ENCODE measurements around the gene RXFP2. TPM values are rescaled to one million over a fixed set of nuclear protein-coding genes. Genes with fewer than 3 reads are reported as not detected.

The RXFP2 gene
- total RNA-seq, 2 experiments from 2014 or later, result not detected

DNA sequence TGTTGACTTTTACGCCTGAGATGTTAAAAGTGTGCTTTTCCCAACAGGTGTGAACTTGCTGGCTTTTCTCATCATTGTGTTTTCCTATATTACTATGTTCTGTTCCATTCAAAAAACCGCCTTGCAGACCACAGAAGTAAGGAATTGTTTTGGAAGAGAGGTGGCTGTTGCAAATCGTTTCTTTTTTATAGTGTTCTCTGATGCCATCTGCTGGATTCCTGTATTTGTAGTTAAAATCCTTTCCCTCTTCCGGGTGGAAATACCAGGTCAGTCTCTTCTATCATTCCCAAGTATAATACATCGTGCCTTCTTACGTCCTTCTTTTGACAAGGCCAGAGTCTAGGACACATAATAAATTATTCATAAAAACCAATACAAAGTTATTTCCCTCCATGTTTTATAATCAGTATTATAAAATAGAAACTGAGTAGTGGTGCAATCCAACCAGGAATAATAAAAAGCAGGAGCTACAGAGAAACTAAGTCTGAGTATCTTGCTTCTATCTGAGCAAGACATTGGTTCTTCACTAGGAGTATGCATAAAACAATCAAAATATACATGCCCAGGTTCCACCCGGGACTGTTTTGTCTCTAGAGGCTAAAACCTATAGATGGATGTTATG is 57.9 kb downstream of the RXFP2 start:
- Mint-ChIP-seq H3K27ac (no peak overlapping the region), H3K9me3 (no peaks in the 10 kb centered on the region), H3K4me1 (ENCODE audit: low read depth) (no peaks in the 10 kb centered on the region), H3K27me3 (peaks cover 4% of the 10 kb centered on the region), H3K36me3 (ENCODE audit: low read depth) (no peaks in the 10 kb centered on the region), H3K4me3 (no peak overlapping the region)
- CTCF ChIA-PET, result no interaction called here
- DNase-seq, result no peak
- POLR2A ChIA-PET, result no interaction called here
- ATAC-seq, result no peak
- intact Hi-C loops (cut with micrococcal nuclease), result no loop called here
- TF ChIP-seq CTCF (IDR thresholded peaks at IDR 0.05), result no peak

DNA sequence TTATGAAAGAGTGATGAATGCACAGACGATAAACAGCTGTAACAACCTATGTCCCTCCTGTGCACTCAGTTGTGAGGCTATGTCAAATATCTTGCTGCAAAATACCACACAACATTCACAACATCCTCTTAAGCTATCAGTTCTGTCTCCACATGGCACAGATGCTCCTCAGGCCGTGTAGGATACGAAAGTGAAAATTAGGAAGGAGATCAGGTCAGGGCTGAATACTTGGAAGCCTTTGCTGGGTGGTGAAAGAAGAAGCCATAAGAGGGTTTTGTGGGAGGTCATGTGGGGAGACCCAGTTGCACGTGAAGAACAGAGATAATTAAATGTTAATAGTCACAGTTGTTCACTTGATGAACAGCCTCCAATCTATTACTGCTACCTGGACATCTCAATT is 58.9 kb downstream of the RXFP2 start:
- peaks cover 4% of the 10 kb centered on the region for H3K27me3 Mint-ChIP-seq
- DNase-seq (no peak), ATAC-seq (no peak)
- H3K4me1 Mint-ChIP-seq (ENCODE audit: low read depth), result no peaks in the 10 kb centered on the region
- no peak overlapping the region for H3K4me3 Mint-ChIP-seq
- intact Hi-C loops (cut with micrococcal nuclease), result no loop called here
- CTCF ChIA-PET, result no interaction called here
- H3K27ac Mint-ChIP-seq, result no peak overlapping the region
- no peak for TF ChIP-seq CTCF (IDR thresholded peaks at IDR 0.05)
- H3K9me3 Mint-ChIP-seq, result no peaks in the 10 kb centered on the region
- POLR2A ChIA-PET, result no interaction called here
- no peaks in the 10 kb centered on the region for H3K36me3 Mint-ChIP-seq (ENCODE audit: low read depth)

DNA sequence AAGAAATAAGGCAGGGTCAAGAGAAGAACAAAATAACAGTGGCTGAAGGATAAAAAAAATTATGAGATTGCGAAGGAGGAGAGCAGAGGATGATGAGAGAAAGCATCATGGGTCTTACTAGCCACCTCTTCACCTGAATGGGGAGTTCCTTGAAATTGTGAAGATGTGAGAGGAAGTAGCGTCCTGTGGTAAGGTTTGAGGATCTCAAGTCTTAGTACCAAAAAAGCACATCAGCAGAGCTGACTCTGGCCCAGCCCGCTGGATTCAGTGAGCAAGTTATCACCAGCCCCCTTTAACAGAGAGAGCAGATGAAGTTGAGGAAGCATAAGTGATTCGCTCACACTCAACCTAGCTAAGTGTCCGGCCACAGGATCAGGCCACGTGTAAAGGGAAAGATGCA is 61.8 kb downstream of the RXFP2 start:
- H3K36me3 Mint-ChIP-seq (ENCODE audit: low read depth), result no peaks in the 10 kb centered on the region
- TF ChIP-seq CTCF (IDR thresholded peaks at IDR 0.05), result no peak
- POLR2A ChIA-PET, result no interaction called here
- DNase-seq (no peak), ATAC-seq (no peak)
- H3K27ac Mint-ChIP-seq, result no peak overlapping the region
- no peaks in the 10 kb centered on the region for H3K9me3 Mint-ChIP-seq
- no peak overlapping the region for H3K4me3 Mint-ChIP-seq
- H3K27me3 Mint-ChIP-seq, result peaks cover 3% of the 10 kb centered on the region
- no peaks in the 10 kb centered on the region for H3K4me1 Mint-ChIP-seq (ENCODE audit: low read depth)
- CTCF ChIA-PET, result no interaction called here
- intact Hi-C loops (cut with micrococcal nuclease), result no loop called here

DNA sequence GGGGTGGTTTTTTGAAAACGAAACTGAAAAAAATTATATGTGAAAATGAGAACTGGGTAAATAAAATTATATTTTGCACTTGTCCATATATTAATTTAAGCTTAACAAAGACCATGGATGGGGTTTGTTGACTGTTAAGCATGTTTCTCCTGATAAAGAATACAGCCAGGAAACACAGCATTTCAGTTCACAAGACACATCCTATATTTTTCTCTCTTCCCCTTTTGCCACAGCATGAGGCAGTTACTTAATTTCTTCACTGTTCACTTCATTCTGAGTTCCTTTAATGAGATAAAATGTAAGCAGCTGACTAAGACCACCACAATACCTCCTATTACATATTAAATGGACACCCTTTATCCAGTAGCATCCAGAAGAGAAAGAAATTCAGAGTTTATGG is 64.0 kb downstream of the RXFP2 start:
- no peak overlapping the region for H3K27ac Mint-ChIP-seq
- no peak overlapping the region for H3K4me3 Mint-ChIP-seq
- no peak for TF ChIP-seq CTCF (IDR thresholded peaks at IDR 0.05)
- ChIA-PET CTCF (no interaction called here), POLR2A (no interaction called here)
- H3K27me3 Mint-ChIP-seq, result no peaks in the 10 kb centered on the region
- H3K4me1 Mint-ChIP-seq (ENCODE audit: low read depth), result no peaks in the 10 kb centered on the region
- no peak for ATAC-seq
- intact Hi-C loops (cut with micrococcal nuclease), result no loop called here
- H3K9me3 Mint-ChIP-seq, result no peaks in the 10 kb centered on the region
- DNase-seq, result no peak
- no peaks in the 10 kb centered on the region for H3K36me3 Mint-ChIP-seq (ENCODE audit: low read depth)

DNA sequence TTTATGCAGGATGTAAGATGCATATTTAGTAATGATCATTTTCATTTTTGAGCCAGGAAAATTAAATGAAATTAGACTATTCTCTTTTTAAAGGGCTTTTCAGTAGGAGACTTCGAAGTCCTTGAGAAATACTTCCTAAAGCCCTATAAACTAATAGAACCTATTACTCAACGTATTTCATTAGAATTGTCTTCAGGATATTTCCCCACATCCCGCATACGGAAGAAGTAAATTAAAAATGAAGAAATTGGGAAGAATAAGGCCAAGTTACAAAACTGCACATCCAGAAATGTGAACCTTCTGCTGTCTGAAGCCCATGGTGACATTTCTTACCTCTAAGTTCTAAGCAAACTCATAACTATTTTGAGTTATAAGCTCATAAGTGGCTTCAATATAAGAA is 66.5 kb downstream of the RXFP2 start:
- ChIA-PET CTCF (no interaction called here), POLR2A (no interaction called here)
- Mint-ChIP-seq H3K36me3 (ENCODE audit: low read depth) (no peaks in the 10 kb centered on the region), H3K27ac (no peak overlapping the region), H3K27me3 (no peaks in the 10 kb centered on the region), H3K4me1 (ENCODE audit: low read depth) (no peaks in the 10 kb centered on the region), H3K4me3 (no peak overlapping the region), H3K9me3 (no peaks in the 10 kb centered on the region)
- intact Hi-C loops (cut with micrococcal nuclease), result no loop called here
- DNase-seq (no peak), ATAC-seq (no peak)
- TF ChIP-seq CTCF (IDR thresholded peaks at IDR 0.05), result no peak

Measured in activated CD8-positive, alpha-beta T cell treated with anti-CD3 and anti-CD28 coated beads for 36 hours (primary cell).